ENCODE data around the gene TRIM21. TPM values are rescaled to one million over a fixed set of nuclear protein-coding genes. Genes with fewer than 3 reads are reported as not detected.

TRIM21 gene
- total and polyA plus RNA-seq, 10 of the 15 experiments (the other 5 are each of a cell fraction or from before 2014, with no cell fraction given), result 24.3 to 80.6 (median 31.7) TPM

DNA sequence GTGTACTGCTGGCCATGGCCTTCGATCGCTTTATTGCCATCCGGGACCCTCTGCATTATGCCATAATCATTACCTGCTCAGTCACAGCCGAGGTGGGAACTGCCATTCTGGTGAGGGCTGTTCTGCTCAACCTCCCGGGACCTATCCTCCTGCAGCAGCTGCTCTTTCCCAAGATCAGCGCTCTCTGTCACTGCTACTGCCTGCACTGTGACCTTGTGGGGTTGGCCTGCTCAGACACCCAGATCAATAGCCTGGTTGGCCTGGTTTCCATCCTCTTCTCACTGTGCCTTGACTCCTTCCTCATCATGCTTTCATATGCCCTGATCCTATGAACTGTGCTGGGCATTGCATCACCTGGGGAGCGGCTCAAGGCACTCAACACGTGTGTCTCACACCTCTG, 24.9 kb upstream of the TRIM21 start:
- WGBS (ENCODE audit: insufficient coverage, insufficient replicate concordance, low lambda C conversion rate, missing lambda C conversion rate), result 30% methylated on average over 8 of the region's 8 CpGs
- POLR2A ChIA-PET, result no interaction called here
- no peaks in the 10 kb centered on the region for H3K9me3 ChIP-seq (replicated peaks; ENCODE audit: control insufficient read depth, insufficient read depth, low read length)

DNA sequence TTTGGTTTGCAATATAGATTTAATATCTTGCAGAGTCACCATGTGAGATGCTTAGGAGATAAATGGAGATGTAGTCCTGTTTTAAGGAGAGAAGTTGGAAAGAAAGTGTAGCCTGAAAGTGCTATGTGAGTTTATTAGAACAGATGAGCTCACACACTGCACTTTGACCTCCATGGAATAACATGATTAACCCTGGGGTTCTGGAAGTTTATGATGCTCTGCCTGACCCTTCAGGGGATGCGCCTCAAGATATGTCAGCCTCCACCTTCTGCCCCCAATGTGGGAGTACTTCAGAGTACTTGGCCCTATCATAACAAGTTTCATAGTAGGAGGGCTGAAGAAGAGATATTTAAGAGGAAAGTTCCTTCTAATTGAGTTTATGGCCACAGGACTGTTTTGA, 23.3 kb upstream of the TRIM21 start:
- FAIRE-seq, result no peak
- Histone ChIP-seq H4K20me1 (ENCODE audit: control insufficient read depth, insufficient read depth) (no peaks in the 10 kb centered on the region), H3K9me3 (replicated peaks; ENCODE audit: control insufficient read depth, insufficient read depth, low read length) (no peaks in the 10 kb centered on the region), H3K27me3 (replicated peaks in 1 of 2; ENCODE audit: control insufficient read depth in 2 of 2, insufficient read depth in 2 of 2, low read length in 1 of 2) (no peaks in the 10 kb centered on the region; a peak in 2 of 4 replicates), H3K9ac (ENCODE audit: control insufficient read depth, insufficient read depth, low read length) (no peak overlapping the region), H3K27ac (ENCODE audit: control insufficient read depth, insufficient read depth) (no peak overlapping the region), H3K4me2 (ENCODE audit: control insufficient read depth, insufficient read depth) (no peak overlapping the region), H3K79me2 (ENCODE audit: control insufficient read depth, insufficient read depth, low read length) (no peaks in the 10 kb centered on the region), H3K4me3 (no peak overlapping the region), H2AFZ (ENCODE audit: control insufficient read depth, low read depth, low read length) (no peak overlapping the region), H3K36me3 (ENCODE audit: control insufficient read depth in 2 of 2, insufficient read depth in 2 of 2, low read length in 1 of 2) (no peaks in the 10 kb centered on the region), H3K4me1 (ENCODE audit: control insufficient read depth, insufficient read depth, low read length) (no peaks in the 10 kb centered on the region)
- BruUV-seq (replicated peaks), result no TSS peak
- DNase-seq (ENCODE audit: low read depth, low spot score), result no peak
- in situ Hi-C loops (cut with MboI), result no loop called here
- TF ChIP-seq JUNB (IDR thresholded peaks at IDR 0.05), result no peak
- TF ChIP-seq, protein P1, sequence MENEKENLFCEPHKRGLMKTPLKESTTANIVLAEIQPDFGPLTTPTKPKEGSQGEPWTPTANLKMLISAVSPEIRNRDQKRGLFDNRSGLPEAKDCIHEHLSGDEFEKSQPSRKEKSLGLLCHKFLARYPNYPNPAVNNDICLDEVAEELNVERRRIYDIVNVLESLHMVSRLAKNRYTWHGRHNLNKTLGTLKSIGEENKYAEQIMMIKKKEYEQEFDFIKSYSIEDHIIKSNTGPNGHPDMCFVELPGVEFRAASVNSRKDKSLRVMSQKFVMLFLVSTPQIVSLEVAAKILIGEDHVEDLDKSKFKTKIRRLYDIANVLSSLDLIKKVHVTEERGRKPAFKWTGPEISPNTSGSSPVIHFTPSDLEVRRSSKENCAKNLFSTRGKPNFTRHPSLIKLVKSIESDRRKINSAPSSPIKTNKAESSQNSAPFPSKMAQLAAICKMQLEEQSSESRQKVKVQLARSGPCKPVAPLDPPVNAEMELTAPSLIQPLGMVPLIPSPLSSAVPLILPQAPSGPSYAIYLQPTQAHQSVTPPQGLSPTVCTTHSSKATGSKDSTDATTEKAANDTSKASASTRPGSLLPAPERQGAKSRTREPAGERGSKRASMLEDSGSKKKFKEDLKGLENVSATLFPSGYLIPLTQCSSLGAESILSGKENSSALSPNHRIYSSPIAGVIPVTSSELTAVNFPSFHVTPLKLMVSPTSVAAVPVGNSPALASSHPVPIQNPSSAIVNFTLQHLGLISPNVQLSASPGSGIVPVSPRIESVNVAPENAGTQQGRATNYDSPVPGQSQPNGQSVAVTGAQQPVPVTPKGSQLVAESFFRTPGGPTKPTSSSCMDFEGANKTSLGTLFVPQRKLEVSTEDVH (IDR thresholded peaks at IDR 0.05; ENCODE audit: low read depth, partially characterized antibody), result no peak
- no peak for TF ChIP-seq TCF12 (IDR thresholded peaks at IDR 0.05; ENCODE audit: low read depth, low read length)
- no peak for TF ChIP-seq IRF5 (IDR thresholded peaks at IDR 0.05; ENCODE audit: borderline replicate concordance)
- TF ChIP-seq GABPA (IDR thresholded peaks at IDR 0.05; ENCODE audit: low read depth), result no peak
- TF ChIP-seq NR2C1 (IDR thresholded peaks at IDR 0.05), result no peak
- 4% methylated on average over 1 of the region's 1 CpG for WGBS (ENCODE audit: insufficient coverage, insufficient replicate concordance, low lambda C conversion rate, missing lambda C conversion rate)
- ChIA-PET CTCF (no interaction called here), RAD21 (ENCODE audit: unreplicated experiment) (no interaction called here), POLR2A (interaction anchor here (0.6 kb wide), 1 partner anchor 117 kb away, joined by 3 read pairs; no protein-coding TSS in a partner anchor), SMC1A (ENCODE audit: uncharacterized antibody, unreplicated experiment) (no interaction called here)
- no peak for ATAC-seq
- intact Hi-C loops (cut with micrococcal nuclease; ENCODE audit: unreplicated experiment), result no loop called here

More for the DNA sequence above, 24.9 kb upstream of the TRIM21 start:
- Histone ChIP-seq H2AFZ (ENCODE audit: control insufficient read depth, low read depth, low read length) (no peak overlapping the region), H3K9ac (ENCODE audit: control insufficient read depth, insufficient read depth, low read length) (no peak overlapping the region), H3K4me1 (ENCODE audit: control insufficient read depth, insufficient read depth, low read length) (no peaks in the 10 kb centered on the region), H4K20me1 (ENCODE audit: control insufficient read depth, insufficient read depth) (no peaks in the 10 kb centered on the region), H3K4me2 (ENCODE audit: control insufficient read depth, insufficient read depth) (no peak overlapping the region), H3K79me2 (ENCODE audit: control insufficient read depth, insufficient read depth, low read length) (no peaks in the 10 kb centered on the region), H3K27me3 (replicated peaks in 1 of 2; ENCODE audit: control insufficient read depth in 2 of 2, insufficient read depth in 2 of 2, low read length in 1 of 2) (no peaks in the 10 kb centered on the region; a peak in 2 of 4 replicates), H3K36me3 (ENCODE audit: control insufficient read depth in 2 of 2, insufficient read depth in 2 of 2, low read length in 1 of 2) (no peaks in the 10 kb centered on the region), H3K27ac (ENCODE audit: control insufficient read depth, insufficient read depth) (no peak overlapping the region), H3K4me3 (no peak overlapping the region)
- ChIA-PET SMC1A (ENCODE audit: uncharacterized antibody, unreplicated experiment) (no interaction called here), CTCF (no interaction called here), RAD21 (ENCODE audit: unreplicated experiment) (no interaction called here)
- TF ChIP-seq ZNF217 (IDR thresholded peaks at IDR 0.05), result no peak
- DNase-seq (ENCODE audit: low read depth, low spot score), result no peak
- no peak for FAIRE-seq
- intact Hi-C loops (cut with micrococcal nuclease; ENCODE audit: unreplicated experiment), result no loop called here
- BruUV-seq (replicated peaks), result no TSS peak
- in situ Hi-C loops (cut with MboI), result no loop called here
- no peak for ATAC-seq

All from GM12878 (cell line).